B cell (primary cell): ENCODE results near the gene TMC2. TPM values are rescaled to one million over a fixed set of nuclear protein-coding genes. Genes with fewer than 3 reads are reported as not detected.

Source experiments
- ATAC-seq: fragments of 200-7000 bp; cut with Tn5 transposase; one replicate; pipeline ENCODE4 v1.10.0; 2021; ENCODE audit warnings: low read depth, mild to moderate bottlenecking, moderate number of reproducible peaks, moderate library complexity
- CTCF ChIA-PET: fragments of 350-600 bp; sonication (Branson Sonifier 250); formaldehyde crosslinking; loops from one replicate; lab custom pipeline; 2021; ENCODE audit warnings: antibody characterized with exemption, inconsistent platforms; lab: Charles Lee
- POLR2A ChIA-PET: fragments of 350-600 bp; sonication (Branson Sonifier 250); formaldehyde crosslinking; loops from one replicate; lab custom pipeline; 2021; ENCODE audit warnings: antibody characterized with exemption; lab: Charles Lee
- DNase-seq: peaks from one replicate; pipeline ENCODE4 v3.0.0; 2013
- H2AFZ ChIP-seq: 2 replicates; pipeline ENCODE4 v1.6.1; 2012; ENCODE audit warnings: mild to moderate bottlenecking, low read depth, low read length; ENCODE audit not compliant: insufficient read depth, poor library complexity, severe bottlenecking
- H3K27ac ChIP-seq, 2 donors: 1 replicate in 1 of 2; 2 replicates in 1 of 2; pipeline ENCODE4 v1.5.1; 2012 to 2013; ENCODE audit warnings: low read length in 2 of 2, mild to moderate bottlenecking in 2 of 2, moderate library complexity in 1 of 2
- H3K27me3 ChIP-seq, 4 experiments: fragments of 200-600 bp in 1 of 4; sonication (generic) in 1 of 4; replicated peaks in 1 of 4; 1 replicate in 2 of 4; 2 replicates in 2 of 4; pipeline versions ENCODE4 v1.6.1 to v1.7.0; 2013 to 2016; ENCODE audit warnings: low read length in 3 of 4, mild to moderate bottlenecking in 2 of 4, mixed read lengths in 1 of 4, moderate library complexity in 1 of 4; ENCODE audit not compliant: insufficient read depth in 4 of 4, control insufficient read depth in 3 of 4; ENCODE audit errors: control extremely low read depth in 1 of 4
- H3K36me3 ChIP-seq, 2 experiments: replicated peaks in 1 of 2; 1 replicate in 1 of 2; 2 replicates in 1 of 2; pipeline versions ENCODE4 v1.6.1 to v1.7.1; 2013; ENCODE audit warnings: low read length in 1 of 2; ENCODE audit not compliant: insufficient read depth in 2 of 2, control insufficient read depth in 1 of 2; ENCODE audit errors: control extremely low read depth in 1 of 2, extremely low read depth in 1 of 2
- H3K4me1 ChIP-seq, 2 donors: fragments of 200-600 bp in 1 of 2; sonication (generic) in 1 of 2; 1 replicate in 1 of 2; 2 replicates in 1 of 2; pipeline versions ENCODE4 v1.5.1 to v1.6.1; 2013 to 2017; ENCODE audit warnings: low read length in 2 of 2; ENCODE audit not compliant: control insufficient read depth in 2 of 2, insufficient read depth in 2 of 2
- H3K4me2 ChIP-seq: replicated peaks from 2 replicates; pipeline ENCODE3; 2012; ENCODE audit warnings: mild to moderate bottlenecking, low read depth, low read length; ENCODE audit not compliant: poor library complexity, severe bottlenecking
- H3K4me3 ChIP-seq, 5 experiments: fragments of 200-600 bp in 1 of 5; sonication (generic) in 1 of 5; 1 replicate in 3 of 5; 2 replicates in 2 of 5; pipeline versions ENCODE4 v1.5.1 to v1.7.0; 2011 to 2016; ENCODE audit warnings: low read length in 4 of 5, mild to moderate bottlenecking in 4 of 5, low read depth in 2 of 5, control low read depth in 1 of 5, moderate library complexity in 1 of 5; ENCODE audit not compliant: insufficient read depth in 1 of 5; ENCODE audit errors: control extremely low read depth in 1 of 5, extremely low read depth in 1 of 5
- H3K79me2 ChIP-seq: fragments of 200-600 bp; sonication (generic); one replicate; pipeline ENCODE4 v1.6.0; 2016; ENCODE audit warnings: low read length; ENCODE audit not compliant: control insufficient read depth, insufficient read depth
- H3K9ac ChIP-seq: fragments of 200-600 bp; sonication (generic); 2 replicates; pipeline ENCODE4 v1.6.1; 2017; ENCODE audit warnings: mild to moderate bottlenecking, low read length, moderate library complexity
- H3K9me3 ChIP-seq, 3 donors: one replicate each; pipeline versions ENCODE4 v1.6.1 to v1.7.1; 2013; ENCODE audit warnings: low read length in 2 of 3; ENCODE audit not compliant: control insufficient read depth in 2 of 3, insufficient read depth in 1 of 3; ENCODE audit errors: control extremely low read depth in 1 of 3
- H4K20me1 ChIP-seq: 2 replicates; pipeline ENCODE4 v1.6.0; 2012; ENCODE audit warnings: mild to moderate bottlenecking, low read length; ENCODE audit not compliant: insufficient read depth, control insufficient read depth, poor library complexity, severe bottlenecking
- H3K27ac Mint-ChIP-seq: one replicate; pipeline ENCODE4 v1.8.0; 2021; ENCODE audit warnings: mixed read lengths
- H3K27me3 Mint-ChIP-seq: one replicate; pipeline ENCODE4 v1.8.0; 2021; ENCODE audit warnings: mixed read lengths
- H3K4me1 Mint-ChIP-seq: one replicate; pipeline ENCODE4 v1.8.0; 2021; ENCODE audit warnings: mixed read lengths
- H3K4me3 Mint-ChIP-seq: one replicate; pipeline ENCODE4 v1.8.0; 2021; ENCODE audit warnings: mixed read lengths
- H3K9me3 Mint-ChIP-seq: one replicate; pipeline ENCODE4 v1.8.0; 2022; ENCODE audit warnings: mixed read lengths; ENCODE audit not compliant: insufficient read depth
- EZH2 ChIP-seq: IDR thresholded peaks from 2 replicates; pipeline ENCODE4 v1.6.1; 2012; ENCODE audit warnings: borderline replicate concordance, low read depth, mild to moderate bottlenecking, moderate library complexity, low read length; ENCODE audit not compliant: insufficient read depth, poor library complexity, severe bottlenecking
- WGBS: methylation state at CpG from one replicate; pipeline ENCODE4 v1.1.5; 2013; ENCODE audit warnings: missing lambda C conversion rate; ENCODE audit not compliant: insufficient coverage; 5-methylcytosine and 5-hydroxymethylcytosine counted together
- intact Hi-C: fragments of 100-400 bp; cut with micrococcal nuclease; formaldehyde crosslinking; loops from one replicate; pipeline ENCODE4 v1.10.0; 2022
- polyA plus RNA-seq: library from polyadenylated mRNA; depleted of rRNA; stranded (reverse); fragments of >200 nt; gene quantifications from 2 replicates; pipeline ENCODE4 v1.2.3, GENCODE V29; 2012
- total RNA-seq, 2 donors: library from RNA; stranded (reverse); fragments of 120-200 nt in 1 of 2; gene quantifications; 1 replicate in 1 of 2; 2 replicates in 1 of 2; pipeline versions ENCODE4 v1.2.3 to v1.2.4, GENCODE V29; 2013 to 2022
- TF ChIP-seq, protein P1 (sequence below): fragments of 200-600 bp; IDR thresholded peaks from one replicate; pipeline ENCODE4 v1.8.0; 2022; ENCODE audit warnings: antibody characterized with exemption, mild to moderate bottlenecking

TMC2 gene
- total and polyA plus RNA-seq, 2 donors (not counting 1 experiment from before 2014, with no cell fraction given), result not detected

- CTCF ChIA-PET, result interaction anchor here (1.5 to 3.9 kb wide), 2 partner anchors 15 to 37 kb away, joined by 4 to 48 read pairs; partner anchors contain the start of gene SNRPB
- H2AFZ ChIP-seq, result peak overlapping the region; percentile 99
- H4K20me1 ChIP-seq, result no peaks in the 10 kb centered on the region
- no peaks in the 10 kb centered on the region for H3K9me3 ChIP-seq
- H3K4me3 ChIP-seq, result peak overlapping the region; percentile 75 to 95 (median 91)
- TF ChIP-seq EZH2, result no peak
- TF ChIP-seq, protein P1, sequence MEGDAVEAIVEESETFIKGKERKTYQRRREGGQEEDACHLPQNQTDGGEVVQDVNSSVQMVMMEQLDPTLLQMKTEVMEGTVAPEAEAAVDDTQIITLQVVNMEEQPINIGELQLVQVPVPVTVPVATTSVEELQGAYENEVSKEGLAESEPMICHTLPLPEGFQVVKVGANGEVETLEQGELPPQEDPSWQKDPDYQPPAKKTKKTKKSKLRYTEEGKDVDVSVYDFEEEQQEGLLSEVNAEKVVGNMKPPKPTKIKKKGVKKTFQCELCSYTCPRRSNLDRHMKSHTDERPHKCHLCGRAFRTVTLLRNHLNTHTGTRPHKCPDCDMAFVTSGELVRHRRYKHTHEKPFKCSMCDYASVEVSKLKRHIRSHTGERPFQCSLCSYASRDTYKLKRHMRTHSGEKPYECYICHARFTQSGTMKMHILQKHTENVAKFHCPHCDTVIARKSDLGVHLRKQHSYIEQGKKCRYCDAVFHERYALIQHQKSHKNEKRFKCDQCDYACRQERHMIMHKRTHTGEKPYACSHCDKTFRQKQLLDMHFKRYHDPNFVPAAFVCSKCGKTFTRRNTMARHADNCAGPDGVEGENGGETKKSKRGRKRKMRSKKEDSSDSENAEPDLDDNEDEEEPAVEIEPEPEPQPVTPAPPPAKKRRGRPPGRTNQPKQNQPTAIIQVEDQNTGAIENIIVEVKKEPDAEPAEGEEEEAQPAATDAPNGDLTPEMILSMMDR, result no peak
- peaks cover 8 to 16% of the 10 kb centered on the region in 2 donors for H3K4me1 ChIP-seq
- H3K79me2 ChIP-seq, result peaks cover 25% of the 10 kb centered on the region
- H3K36me3 ChIP-seq, result no peaks in the 10 kb centered on the region
- peak overlapping the region; percentile 99 for H3K27ac Mint-ChIP-seq
- ATAC-seq (peak; percentile 3), DNase-seq (no peak)
- WGBS, result 19% methylated on average over 20 of the region's 22 CpGs
- H3K27me3 Mint-ChIP-seq, result peaks cover 21% of the 10 kb centered on the region
- H3K4me2 ChIP-seq, result peak overlapping the region; percentile 78
- peak overlapping the region; percentile 76 for H3K9ac ChIP-seq
- POLR2A ChIA-PET, result interaction anchor here (1.4 to 1.6 kb wide), 2 partner anchors 37 to 144 kb away, joined by 4 to 7 read pairs; partner anchors contain the start of genes NOP56 and SNRPB
- peak overlapping the region; percentile 64 to 77 for H3K27ac ChIP-seq
- H3K27me3 ChIP-seq, result peaks cover 0 to 6% (median 3%) of the 10 kb centered on the region in 4 experiments
- intact Hi-C loops, result loop anchor here (1.0 to 2.0 kb wide), 2 partner anchors 16 to 207 kb away; no protein-coding TSS in a partner anchor
- peaks cover 20% of the 10 kb centered on the region for H3K4me1 Mint-ChIP-seq
- peak overlapping the region; percentile 100 for H3K4me3 Mint-ChIP-seq
- no peaks in the 10 kb centered on the region for H3K9me3 Mint-ChIP-seq
These were observed 28.3 kb upstream of the TMC2 start for GRCh38 chr20:2507875-2508630.
